Muscle of leg (tissue), 11 donors: ENCODE data around the gene UGT1A5. TPM values are rescaled to one million over a fixed set of nuclear protein-coding genes. Genes with fewer than 3 reads are reported as not detected.

Experiments used
- DNase-seq: peaks from one replicate; pipeline ENCODE4 v3.0.0; 2013
- H3K27ac ChIP-seq: one replicate; pipeline ENCODE4 v1.5.1; 2013; ENCODE audit warnings: mild to moderate bottlenecking, low read length, control low read depth
- H3K27me3 ChIP-seq: one replicate; pipeline ENCODE4 v1.6.1; 2013; ENCODE audit warnings: low read length; ENCODE audit not compliant: control insufficient read depth, insufficient read depth
- H3K36me3 ChIP-seq: one replicate; pipeline ENCODE4 v1.6.1; 2013; ENCODE audit warnings: low read length; ENCODE audit not compliant: control insufficient read depth, insufficient read depth
- H3K4me1 ChIP-seq: one replicate; pipeline ENCODE4 v1.6.1; 2013; ENCODE audit warnings: low read length; ENCODE audit not compliant: control insufficient read depth, insufficient read depth
- H3K4me3 ChIP-seq: one replicate; pipeline ENCODE4 v1.5.1; 2013; ENCODE audit warnings: low read length, control low read depth
- H3K9me3 ChIP-seq: replicated peaks from 2 replicates; pipeline ENCODE4 v1.6.1; 2013; ENCODE audit warnings: low read depth, low read length; ENCODE audit not compliant: control insufficient read depth
- WGBS: methylation state at CpG from one replicate; pipeline ENCODE4 v1.1.5; 2013; ENCODE audit warnings: missing lambda C conversion rate; ENCODE audit not compliant: insufficient coverage; 5-methylcytosine and 5-hydroxymethylcytosine counted together
- polyA plus RNA-seq, 8 donors: library from polyadenylated mRNA; unstranded; fragments of 120-200 nt; gene quantifications; one replicate each; pipeline versions ENCODE4 v1.2.1 to v1.2.3, GENCODE V29; 2013; ENCODE audit warnings: inconsistent platforms in 1 of 8, low replicate concordance in 1 of 8; ENCODE audit not compliant: insufficient read length in 8 of 8, insufficient read depth in 1 of 8
- total RNA-seq: library from RNA; stranded (reverse); fragments of 120-200 nt; gene quantifications from one replicate; pipeline ENCODE4 v1.2.4, GENCODE V29; 2013

Gene UGT1A5
- total and polyA plus RNA-seq, 9 donors = not detected

- H3K27ac ChIP-seq = no peak overlapping the region
- no peaks in the 10 kb centered on the region for H3K4me1 ChIP-seq
- WGBS = 82% methylated on average over 2 of the region's 4 CpGs
- no peaks in the 10 kb centered on the region for H3K36me3 ChIP-seq
- H3K9me3 ChIP-seq = no peaks in the 10 kb centered on the region
- H3K27me3 ChIP-seq = peaks cover 8% of the 10 kb centered on the region
- H3K4me3 ChIP-seq = no peak overlapping the region
- no peak for DNase-seq
Observed at GRCh38 chr2:233761040-233761769, 48.5 kb downstream of the UGT1A5 start.

- Histone ChIP-seq H3K27ac (no peak overlapping the region), H3K36me3 (no peaks in the 10 kb centered on the region), H3K4me1 (no peaks in the 10 kb centered on the region), H3K9me3 (no peaks in the 10 kb centered on the region), H3K4me3 (no peak overlapping the region), H3K27me3 (peaks cover 8% of the 10 kb centered on the region)
- DNase-seq = no peak
- 63% methylated on average over 7 of the region's 7 CpGs for WGBS
Observed at GRCh38 chr2:233764264-233764663, 51.6 kb downstream of the UGT1A5 start.

GRCh38 chr2:233764761-233765160, 52.1 kb downstream of the UGT1A5 start:
- DNase-seq = no peak
- Histone ChIP-seq H3K27me3 (peaks cover 8% of the 10 kb centered on the region), H3K36me3 (no peaks in the 10 kb centered on the region), H3K27ac (no peak overlapping the region), H3K4me3 (no peak overlapping the region), H3K4me1 (no peaks in the 10 kb centered on the region), H3K9me3 (no peaks in the 10 kb centered on the region)
- whole genome bisulfite sequencing = 48% methylated on average over 3 of the region's 3 CpGs

- Histone ChIP-seq H3K27ac (no peak overlapping the region), H3K4me3 (no peak overlapping the region), H3K4me1 (no peaks in the 10 kb centered on the region), H3K27me3 (peaks cover 8% of the 10 kb centered on the region), H3K9me3 (no peaks in the 10 kb centered on the region), H3K36me3 (no peaks in the 10 kb centered on the region)
- 88% methylated on average over 1 of the region's 4 CpGs for WGBS
- no peak for DNase-seq
Observed at GRCh38 chr2:233766416-233766815, 53.7 kb downstream of the UGT1A5 start.

- Histone ChIP-seq H3K4me3 (no peak overlapping the region), H3K9me3 (no peaks in the 10 kb centered on the region), H3K27ac (no peak overlapping the region), H3K27me3 (peaks cover 8% of the 10 kb centered on the region), H3K36me3 (no peaks in the 10 kb centered on the region), H3K4me1 (no peaks in the 10 kb centered on the region)
- WGBS = 66% methylated on average over 4 of the region's 4 CpGs
- no peak for DNase-seq
Observed at GRCh38 chr2:233768076-233768475, 55.4 kb downstream of the UGT1A5 start.

- no peaks in the 10 kb centered on the region for H3K9me3 ChIP-seq
- no peaks in the 10 kb centered on the region for H3K4me1 ChIP-seq
- no peaks in the 10 kb centered on the region for H3K36me3 ChIP-seq
- no peak for DNase-seq
- H3K27me3 ChIP-seq = peaks cover 6% of the 10 kb centered on the region
- WGBS = 88% methylated on average over 9 of the region's 9 CpGs
- no peak overlapping the region for H3K27ac ChIP-seq
- H3K4me3 ChIP-seq = no peak overlapping the region
Observed at GRCh38 chr2:233769260-233769659, 56.6 kb downstream of the UGT1A5 start.

- H3K4me3 ChIP-seq = no peak overlapping the region
- WGBS = 90% methylated on average over 11 of the region's 16 CpGs
- no peaks in the 10 kb centered on the region for H3K4me1 ChIP-seq
- no peaks in the 10 kb centered on the region for H3K27me3 ChIP-seq
- DNase-seq = no peak
- no peaks in the 10 kb centered on the region for H3K36me3 ChIP-seq
- no peak overlapping the region for H3K27ac ChIP-seq
- no peaks in the 10 kb centered on the region for H3K9me3 ChIP-seq
Observed at GRCh38 chr2:233772153-233772552, 59.4 kb downstream of the UGT1A5 start.

GRCh38 chr2:233772583-233772982, 59.9 kb downstream of the UGT1A5 start:
- Histone ChIP-seq H3K4me1 (no peaks in the 10 kb centered on the region), H3K27ac (no peak overlapping the region), H3K36me3 (no peaks in the 10 kb centered on the region), H3K4me3 (no peak overlapping the region), H3K9me3 (no peaks in the 10 kb centered on the region), H3K27me3 (no peaks in the 10 kb centered on the region)
- no peak for DNase-seq
- WGBS = 75% methylated on average over 2 of the region's 5 CpGs

GRCh38 chr2:233773854-233774253, 61.1 kb downstream of the UGT1A5 start:
- WGBS = 83% methylated on average over 1 of the region's 5 CpGs

GRCh38 chr2:233775414-233775813, 62.7 kb downstream of the UGT1A5 start:
- Histone ChIP-seq H3K27me3 (no peaks in the 10 kb centered on the region), H3K4me3 (no peak overlapping the region), H3K4me1 (no peaks in the 10 kb centered on the region), H3K27ac (no peak overlapping the region), H3K36me3 (no peaks in the 10 kb centered on the region), H3K9me3 (no peaks in the 10 kb centered on the region)
- no peak for DNase-seq
- WGBS = 95% methylated on average over 5 of the region's 6 CpGs

More at GRCh38 chr2:233773854-233774253, 61.1 kb downstream of the UGT1A5 start:
- Histone ChIP-seq H3K4me3 (no peak overlapping the region), H3K36me3 (no peaks in the 10 kb centered on the region), H3K4me1 (no peaks in the 10 kb centered on the region), H3K27me3 (no peaks in the 10 kb centered on the region), H3K27ac (no peak overlapping the region), H3K9me3 (no peaks in the 10 kb centered on the region)
- DNase-seq = no peak

- Histone ChIP-seq H3K4me3 (no peak within 1 kb of the TSS), H3K27ac (no peak within 1 kb of the TSS), H3K9me3 (no peaks in the 10 kb centered on the region), H3K27me3 (no peaks in the 10 kb centered on the region), H3K36me3 (no peaks in the 10 kb centered on the region), H3K4me1 (no peaks in the 10 kb centered on the region)
- DNase-seq = no peak
- 80% methylated on average over 1 of the region's 2 CpGs for WGBS
Observed at GRCh38 chr2:233778030-233778429, 65.3 kb downstream of the UGT1A5 start, which contains the start of gene MROH2A. MROH2A (plus strand) TSS chr2:233778330; CDS start chr2:233779359, 1,029 bp downstream.
